HCT116 (cell line): ENCODE results near the gene TENM4. TPM values are rescaled to one million over a fixed set of nuclear protein-coding genes. Genes with fewer than 3 reads are reported as not detected.

Experiments
- ATAC-seq: fragments of 200-7000 bp; cut with Tn5 transposase; 2 replicates; pipeline ENCODE4 v1.9.1; 2020; ENCODE audit warnings: mild to moderate bottlenecking, moderate library complexity
- BruUV-seq: library from RNA; stranded (reverse); fragments of 400-500 nt; replicated peaks from 2 replicates; lab custom pipeline; 2021; lab: Mats Ljungman, UMichigan
- CTCF ChIA-PET: fragments of 300-600 bp; sonication (Branson Sonifier 250); formaldehyde crosslinking; loops from one replicate; lab custom pipeline; 2021; ENCODE audit warnings: antibody characterized with exemption; lab: Charles Lee
- POLR2A ChIA-PET: fragments of 300-600, 350-600 bp; sonication (Branson Sonifier 250); formaldehyde crosslinking; loops from one replicate; lab custom pipeline; 2021; ENCODE audit warnings: antibody characterized with exemption; lab: Charles Lee
- RAD21 ChIA-PET, 2 experiments: fragments of 300-600 bp; sonication (Branson Sonifier 250); formaldehyde crosslinking; loops; one replicate each; lab custom pipeline; 2023; ENCODE audit warnings: low total read pairs in 2 of 2; ENCODE audit not compliant: uncharacterized antibody in 2 of 2, unreplicated experiment in 2 of 2, low non-redundant PET in 1 of 2; lab: Charles Lee
- DNase-seq: peaks from one replicate; pipeline ENCODE4 v3.0.0-alpha.2; 2010; ENCODE audit warnings: low read depth, low spot score
- H2AFZ ChIP-seq: fragments of 200-600 bp; shearing (Covaris generic), sonication (generic); 2 replicates; pipeline ENCODE4 v1.6.1; 2017; ENCODE audit warnings: low read depth, mixed run types, mixed read lengths, antibody characterized with exemption, low read length; ENCODE audit not compliant: poor library complexity, severe bottlenecking
- H3K27ac ChIP-seq: 2 replicates; pipeline ENCODE4 v1.5.1; 2012; ENCODE audit warnings: low read depth, low read length
- H3K27me3 ChIP-seq: fragments of 200-600 bp; sonication (generic); 2 replicates; pipeline ENCODE4 v1.6.1; 2016; ENCODE audit warnings: mixed run types, low read length, mixed read lengths; ENCODE audit not compliant: insufficient read depth
- H3K36me3 ChIP-seq, 2 experiments: fragments of 200-500 bp in 1 of 2; fragments of 200-600 bp in 1 of 2; sonication (Bioruptor generic) in 1 of 2; sonication (generic) in 1 of 2; 2 replicates each; pipeline versions ENCODE4 v1.5.1 to v1.6.1; 2014 to 2016; ENCODE audit warnings: low read length in 2 of 2, inconsistent platforms in 1 of 2, mixed read lengths in 1 of 2, mixed run types in 1 of 2; ENCODE audit not compliant: insufficient read depth in 2 of 2, control insufficient read depth in 1 of 2
- H3K4me1 ChIP-seq, 2 experiments: fragments of 200-600 bp in 1 of 2; sonication (generic) in 1 of 2; 2 replicates each; pipeline versions ENCODE4 v1.5.1 to v1.6.1; 2012 to 2017; ENCODE audit warnings: low read length in 2 of 2, inconsistent platforms in 1 of 2, mild to moderate bottlenecking in 1 of 2, mixed read lengths in 1 of 2, mixed run types in 1 of 2, moderate library complexity in 1 of 2; ENCODE audit not compliant: insufficient read depth in 2 of 2, control insufficient read depth in 1 of 2
- H3K4me2 ChIP-seq: fragments of 200-600 bp; sonication (generic); 2 replicates; pipeline ENCODE4 v1.6.1; 2017; ENCODE audit warnings: mixed run types, low read length, mixed read lengths
- H3K4me3 ChIP-seq, 2 experiments: fragments of 200-600 bp in 1 of 2; sonication (generic) in 1 of 2; replicated peaks in 1 of 2; 2 replicates each; pipeline ENCODE4 v1.5.1; 2011 to 2016; ENCODE audit warnings: low read length in 2 of 2, control low read depth in 1 of 2, low read depth in 1 of 2, mild to moderate bottlenecking in 1 of 2, mixed read lengths in 1 of 2, mixed run types in 1 of 2
- H3K79me2 ChIP-seq: fragments of 200-600 bp; sonication (generic); 2 replicates; pipeline ENCODE4 v1.6.1; 2017; ENCODE audit warnings: mild to moderate bottlenecking, mixed run types, low read length, moderate library complexity, mixed read lengths; ENCODE audit not compliant: insufficient read depth
- H3K9ac ChIP-seq: fragments of 200-600 bp; sonication (generic); 2 replicates; pipeline ENCODE4 v1.6.1; 2016; ENCODE audit warnings: low read length, mixed read lengths
- H3K9me2 ChIP-seq: fragments of 200-600 bp; sonication (generic), shearing (Covaris generic); 2 replicates; pipeline ENCODE4 v1.6.1; 2017; ENCODE audit warnings: mixed run types, mild to moderate bottlenecking, moderate library complexity; ENCODE audit not compliant: insufficient read depth
- H3K9me3 ChIP-seq, 2 experiments: fragments of 200-500 bp in 1 of 2; fragments of 200-600 bp in 1 of 2; sonication (Bioruptor generic) in 1 of 2; sonication (generic) in 1 of 2; 2 replicates each; pipeline ENCODE4 v1.6.1; 2014 to 2017; ENCODE audit warnings: low read length in 2 of 2, mixed read lengths in 2 of 2, inconsistent platforms in 1 of 2, low read depth in 1 of 2, mild to moderate bottlenecking in 1 of 2, mixed run types in 1 of 2, moderate library complexity in 1 of 2; ENCODE audit not compliant: control insufficient read depth in 1 of 2, insufficient read depth in 1 of 2
- H4K20me1 ChIP-seq: fragments of 200-600 bp; sonication (generic), shearing (Covaris generic); 2 replicates; pipeline ENCODE4 v1.6.1; 2017; ENCODE audit warnings: mixed run types, mild to moderate bottlenecking, moderate library complexity; ENCODE audit not compliant: insufficient read depth
- CBX3 ChIP-seq: IDR thresholded peaks from 2 replicates; pipeline ENCODE4 v1.6.1; 2012; ENCODE audit warnings: low read depth
- CEBPB ChIP-seq: IDR thresholded peaks from 2 replicates; pipeline ENCODE4 v1.6.1; 2012; ENCODE audit warnings: low read depth
- EGR1 ChIP-seq: IDR thresholded peaks from 2 replicates; pipeline ENCODE4 v1.6.1; 2012; ENCODE audit warnings: low read depth
- EZH2phosphoT487 ChIP-seq: fragments of 200-600 bp; IDR thresholded peaks from 2 replicates; pipeline ENCODE4 v1.6.1; 2018; ENCODE audit warnings: antibody characterized with exemption, borderline replicate concordance
- SIN3A ChIP-seq: IDR thresholded peaks from 2 replicates; pipeline ENCODE4 v1.6.1; 2012; ENCODE audit warnings: low read depth
- SP1 ChIP-seq: IDR thresholded peaks from 2 replicates; pipeline ENCODE4 v1.6.1; 2012; ENCODE audit warnings: low read depth
- intact Hi-C: fragments of 100-400 bp; cut with micrococcal nuclease; formaldehyde crosslinking; loops from 2 replicates; pipeline ENCODE4 v1.10.0; 2022
- total RNA-seq: library from RNA; stranded (reverse); gene quantifications from one replicate; pipeline ENCODE4 v1.2.1, GENCODE V29; 2021; ENCODE audit not compliant: unreplicated experiment
- TF ChIP-seq, protein P1 (sequence below): IDR thresholded peaks from 2 replicates; pipeline ENCODE4 v1.6.1; 2011; ENCODE audit warnings: mild to moderate bottlenecking, low read length, moderate library complexity; ENCODE audit not compliant: insufficient replicate concordance; ENCODE audit errors: extremely low read depth
- TF ChIP-seq, protein P2 (sequence below): IDR thresholded peaks from 2 replicates; pipeline ENCODE4 v1.6.1; 2012
- TF ChIP-seq, protein P3 (sequence below): IDR thresholded peaks from 2 replicates; pipeline ENCODE4 v1.6.1; 2012; ENCODE audit warnings: low read depth

Gene TENM4
- total RNA-seq, 1 experiment from 2014 or later, result 0.05 TPM

DNA sequence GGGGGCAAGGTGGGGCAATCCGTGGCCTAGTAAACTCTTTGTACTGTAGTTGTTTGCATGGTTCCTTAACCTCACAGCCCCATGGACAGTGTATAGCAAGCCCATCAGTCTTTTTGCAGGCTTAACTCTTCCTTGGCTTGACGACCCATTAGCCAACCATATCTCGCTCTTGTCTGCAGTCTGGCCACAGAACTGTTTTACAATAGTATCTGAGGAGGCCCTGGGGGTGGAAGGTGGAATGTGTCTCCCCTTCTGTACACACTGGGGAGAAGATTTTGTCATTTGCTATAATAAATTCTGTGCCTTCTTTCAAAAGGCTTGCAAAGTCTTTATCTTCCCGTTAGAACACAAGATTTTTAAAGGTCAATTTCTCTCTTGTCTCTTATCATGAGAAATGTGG lies 675.9 kb downstream of the TENM4 start:
- no peaks in the 10 kb centered on the region for H4K20me1 ChIP-seq
- POLR2A ChIA-PET, result no interaction called here
- CTCF ChIA-PET, result no interaction called here
- RAD21 ChIA-PET, result no interaction called here
- no peaks in the 10 kb centered on the region for H3K4me1 ChIP-seq
- H3K36me3 ChIP-seq, result no peaks in the 10 kb centered on the region
- no peak for ATAC-seq
- TF ChIP-seq, protein P1, sequence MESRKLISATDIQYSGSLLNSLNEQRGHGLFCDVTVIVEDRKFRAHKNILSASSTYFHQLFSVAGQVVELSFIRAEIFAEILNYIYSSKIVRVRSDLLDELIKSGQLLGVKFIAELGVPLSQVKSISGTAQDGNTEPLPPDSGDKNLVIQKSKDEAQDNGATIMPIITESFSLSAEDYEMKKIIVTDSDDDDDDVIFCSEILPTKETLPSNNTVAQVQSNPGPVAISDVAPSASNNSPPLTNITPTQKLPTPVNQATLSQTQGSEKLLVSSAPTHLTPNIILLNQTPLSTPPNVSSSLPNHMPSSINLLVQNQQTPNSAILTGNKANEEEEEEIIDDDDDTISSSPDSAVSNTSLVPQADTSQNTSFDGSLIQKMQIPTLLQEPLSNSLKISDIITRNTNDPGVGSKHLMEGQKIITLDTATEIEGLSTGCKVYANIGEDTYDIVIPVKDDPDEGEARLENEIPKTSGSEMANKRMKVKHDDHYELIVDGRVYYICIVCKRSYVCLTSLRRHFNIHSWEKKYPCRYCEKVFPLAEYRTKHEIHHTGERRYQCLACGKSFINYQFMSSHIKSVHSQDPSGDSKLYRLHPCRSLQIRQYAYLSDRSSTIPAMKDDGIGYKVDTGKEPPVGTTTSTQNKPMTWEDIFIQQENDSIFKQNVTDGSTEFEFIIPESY, result no peak
- TF ChIP-seq, protein P2, sequence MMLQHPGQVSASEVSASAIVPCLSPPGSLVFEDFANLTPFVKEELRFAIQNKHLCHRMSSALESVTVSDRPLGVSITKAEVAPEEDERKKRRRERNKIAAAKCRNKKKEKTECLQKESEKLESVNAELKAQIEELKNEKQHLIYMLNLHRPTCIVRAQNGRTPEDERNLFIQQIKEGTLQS, result no peak
- no peak overlapping the region for H3K4me2 ChIP-seq
- H3K9me2 ChIP-seq, result no peaks in the 10 kb centered on the region
- H3K4me3 ChIP-seq, result no peak overlapping the region
- no peak overlapping the region for H2AFZ ChIP-seq
- peaks cover 19% of the 10 kb centered on the region for H3K27me3 ChIP-seq
- no peak overlapping the region for H3K27ac ChIP-seq
- DNase-seq, result no peak
- intact Hi-C loops, result no loop called here
- no TSS peak for BruUV-seq
- no peaks in the 10 kb centered on the region for H3K79me2 ChIP-seq
- no peaks in the 10 kb centered on the region for H3K9me3 ChIP-seq
- H3K9ac ChIP-seq, result no peak overlapping the region

DNA sequence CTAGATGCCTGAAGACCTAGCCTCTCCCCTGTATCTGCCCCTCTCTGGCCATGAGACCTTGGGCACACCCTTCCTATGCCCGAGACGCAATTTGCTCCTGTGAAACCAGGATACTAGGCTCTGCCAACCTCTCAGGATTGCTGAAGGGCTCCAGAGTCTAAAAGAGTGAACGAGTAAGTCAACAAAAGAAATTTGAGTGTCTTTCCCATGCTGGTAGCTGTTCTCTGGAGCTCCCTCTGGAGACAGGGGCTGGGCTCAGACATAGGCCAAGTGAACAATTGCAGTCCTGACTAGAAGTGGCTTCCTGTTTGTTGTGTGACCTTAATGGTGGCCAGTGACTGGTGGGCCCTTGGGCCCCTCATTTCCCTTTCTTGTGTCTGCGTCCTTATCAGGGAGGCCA lies 677.2 kb downstream of the TENM4 start:
- no peak overlapping the region for H3K9ac ChIP-seq
- intact Hi-C loops, result no loop called here
- no peaks in the 10 kb centered on the region for H3K79me2 ChIP-seq
- ChIA-PET RAD21 (no interaction called here), POLR2A (no interaction called here), CTCF (no interaction called here)
- H3K4me1 ChIP-seq, result no peaks in the 10 kb centered on the region
- H4K20me1 ChIP-seq, result no peaks in the 10 kb centered on the region
- ATAC-seq, result no peak
- DNase-seq, result no peak
- BruUV-seq, result no TSS peak
- H3K27ac ChIP-seq, result no peak overlapping the region
- H3K36me3 ChIP-seq, result no peaks in the 10 kb centered on the region
- H3K4me3 ChIP-seq, result no peak overlapping the region
- H3K9me2 ChIP-seq, result no peaks in the 10 kb centered on the region
- H3K9me3 ChIP-seq, result no peaks in the 10 kb centered on the region
- TF ChIP-seq EGR1, result no peak
- TF ChIP-seq, protein P3, sequence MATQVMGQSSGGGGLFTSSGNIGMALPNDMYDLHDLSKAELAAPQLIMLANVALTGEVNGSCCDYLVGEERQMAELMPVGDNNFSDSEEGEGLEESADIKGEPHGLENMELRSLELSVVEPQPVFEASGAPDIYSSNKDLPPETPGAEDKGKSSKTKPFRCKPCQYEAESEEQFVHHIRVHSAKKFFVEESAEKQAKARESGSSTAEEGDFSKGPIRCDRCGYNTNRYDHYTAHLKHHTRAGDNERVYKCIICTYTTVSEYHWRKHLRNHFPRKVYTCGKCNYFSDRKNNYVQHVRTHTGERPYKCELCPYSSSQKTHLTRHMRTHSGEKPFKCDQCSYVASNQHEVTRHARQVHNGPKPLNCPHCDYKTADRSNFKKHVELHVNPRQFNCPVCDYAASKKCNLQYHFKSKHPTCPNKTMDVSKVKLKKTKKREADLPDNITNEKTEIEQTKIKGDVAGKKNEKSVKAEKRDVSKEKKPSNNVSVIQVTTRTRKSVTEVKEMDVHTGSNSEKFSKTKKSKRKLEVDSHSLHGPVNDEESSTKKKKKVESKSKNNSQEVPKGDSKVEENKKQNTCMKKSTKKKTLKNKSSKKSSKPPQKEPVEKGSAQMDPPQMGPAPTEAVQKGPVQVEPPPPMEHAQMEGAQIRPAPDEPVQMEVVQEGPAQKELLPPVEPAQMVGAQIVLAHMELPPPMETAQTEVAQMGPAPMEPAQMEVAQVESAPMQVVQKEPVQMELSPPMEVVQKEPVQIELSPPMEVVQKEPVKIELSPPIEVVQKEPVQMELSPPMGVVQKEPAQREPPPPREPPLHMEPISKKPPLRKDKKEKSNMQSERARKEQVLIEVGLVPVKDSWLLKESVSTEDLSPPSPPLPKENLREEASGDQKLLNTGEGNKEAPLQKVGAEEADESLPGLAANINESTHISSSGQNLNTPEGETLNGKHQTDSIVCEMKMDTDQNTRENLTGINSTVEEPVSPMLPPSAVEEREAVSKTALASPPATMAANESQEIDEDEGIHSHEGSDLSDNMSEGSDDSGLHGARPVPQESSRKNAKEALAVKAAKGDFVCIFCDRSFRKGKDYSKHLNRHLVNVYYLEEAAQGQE, result no peak
- TF ChIP-seq SP1, result no peak
- TF ChIP-seq CBX3, result no peak
- no peak for TF ChIP-seq EZH2phosphoT487
- no peak for TF ChIP-seq CEBPB
- no peak for TF ChIP-seq SIN3A
- no peak overlapping the region for H2AFZ ChIP-seq
- no peak overlapping the region for H3K4me2 ChIP-seq
- peaks cover 30% of the 10 kb centered on the region for H3K27me3 ChIP-seq
